ENCODE results near the gene ATXN1.

- TF ChIP-seq ARID2 (CRISPR knock-in tag; IDR thresholded peaks at IDR 0.05; ENCODE audit: borderline replicate concordance), result no peak
- no peak for TF ChIP-seq MEIS2 (CRISPR knock-in tag; IDR thresholded peaks at IDR 0.05)
- TF ChIP-seq POLR2AphosphoS5 (IDR thresholded peaks at IDR 0.05; ENCODE audit: low read depth, low read length), result no peak
Observed at GRCh38 chr6:16278048-16278724, 483.1 kb downstream of the ATXN1 start.
